ENCODE data around the gene PTPN12. TPM values are rescaled to one million over a fixed set of nuclear protein-coding genes. Genes with fewer than 3 reads are reported as not detected.

Gene PTPN12
- total and polyA plus RNA-seq, 4 donors: 75.9 to 338 (median 85.8) TPM

DNA sequence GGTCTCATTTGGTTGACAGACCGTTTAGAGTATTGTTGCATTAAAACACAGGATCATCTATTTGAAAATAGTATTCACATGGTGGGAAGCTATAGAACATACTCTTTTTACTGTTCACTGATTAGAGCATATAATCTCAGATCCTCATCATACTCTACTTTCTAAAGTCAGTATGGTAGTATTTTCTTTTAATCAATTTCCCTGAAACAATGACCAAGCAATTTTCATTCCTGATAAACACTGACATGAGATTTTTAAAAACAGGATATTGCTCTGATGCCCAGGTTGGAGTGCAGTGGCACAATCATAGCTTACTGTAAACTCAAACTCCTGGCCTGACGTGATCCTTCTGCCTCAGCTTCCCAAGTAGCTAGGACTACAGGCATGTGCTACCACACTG is 63.9 kb downstream of the PTPN12 start:
- TF ChIP-seq, protein P1, sequence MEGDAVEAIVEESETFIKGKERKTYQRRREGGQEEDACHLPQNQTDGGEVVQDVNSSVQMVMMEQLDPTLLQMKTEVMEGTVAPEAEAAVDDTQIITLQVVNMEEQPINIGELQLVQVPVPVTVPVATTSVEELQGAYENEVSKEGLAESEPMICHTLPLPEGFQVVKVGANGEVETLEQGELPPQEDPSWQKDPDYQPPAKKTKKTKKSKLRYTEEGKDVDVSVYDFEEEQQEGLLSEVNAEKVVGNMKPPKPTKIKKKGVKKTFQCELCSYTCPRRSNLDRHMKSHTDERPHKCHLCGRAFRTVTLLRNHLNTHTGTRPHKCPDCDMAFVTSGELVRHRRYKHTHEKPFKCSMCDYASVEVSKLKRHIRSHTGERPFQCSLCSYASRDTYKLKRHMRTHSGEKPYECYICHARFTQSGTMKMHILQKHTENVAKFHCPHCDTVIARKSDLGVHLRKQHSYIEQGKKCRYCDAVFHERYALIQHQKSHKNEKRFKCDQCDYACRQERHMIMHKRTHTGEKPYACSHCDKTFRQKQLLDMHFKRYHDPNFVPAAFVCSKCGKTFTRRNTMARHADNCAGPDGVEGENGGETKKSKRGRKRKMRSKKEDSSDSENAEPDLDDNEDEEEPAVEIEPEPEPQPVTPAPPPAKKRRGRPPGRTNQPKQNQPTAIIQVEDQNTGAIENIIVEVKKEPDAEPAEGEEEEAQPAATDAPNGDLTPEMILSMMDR (IDR thresholded peaks at IDR 0.05; ENCODE audit: control extremely low read depth, extremely low read depth): no peak
- Histone ChIP-seq H3K9me3 (ENCODE audit: control insufficient read depth in 4 of 4, insufficient read depth in 3 of 4, low read length in 3 of 4) (no peaks in the 10 kb centered on the region), H3K4me3 (no peak overlapping the region), H3K4me1 (ENCODE audit: control insufficient read depth in 5 of 5, insufficient read depth in 5 of 5, low read length in 5 of 5) (no peaks in the 10 kb centered on the region), H3K27ac (ENCODE audit: low read depth in 1 of 2, low read length in 1 of 2) (no peak overlapping the region), H3K27me3 (ENCODE audit: control insufficient read depth in 3 of 3, insufficient read depth in 3 of 3, low read length in 2 of 3) (no peaks in the 10 kb centered on the region), H3K9ac (ENCODE audit: insufficient read depth in 1 of 2, low read length in 2 of 2) (no peak overlapping the region), H3K36me3 (ENCODE audit: control insufficient read depth in 4 of 4, insufficient read depth in 4 of 4, low read length in 4 of 4) (peaks cover 7 to 18% (median 14%) of the 10 kb centered on the region in 4 donors)
- DNase-seq (no peak), ATAC-seq (ENCODE audit: insufficient read depth, low FRiP score) (no peak)
- 57 to 70% methylated on average over 2 of the region's 2 CpGs for WGBS, 2 donors

- TF ChIP-seq, protein P1 (IDR thresholded peaks at IDR 0.05; ENCODE audit: control extremely low read depth, extremely low read depth): no peak
- DNase-seq (no peak), ATAC-seq (ENCODE audit: insufficient read depth, low FRiP score) (no peak)
- Histone ChIP-seq H3K27me3 (ENCODE audit: control insufficient read depth in 3 of 3, insufficient read depth in 3 of 3, low read length in 2 of 3) (no peaks in the 10 kb centered on the region), H3K27ac (ENCODE audit: low read depth in 1 of 2, low read length in 1 of 2) (no peak overlapping the region), H3K4me1 (ENCODE audit: control insufficient read depth in 5 of 5, insufficient read depth in 5 of 5, low read length in 5 of 5) (no peaks in the 10 kb centered on the region), H3K9ac (ENCODE audit: insufficient read depth in 1 of 2, low read length in 2 of 2) (no peak overlapping the region), H3K36me3 (ENCODE audit: control insufficient read depth in 4 of 4, insufficient read depth in 4 of 4, low read length in 4 of 4) (peaks cover 7 to 14% (median 9%) of the 10 kb centered on the region in 4 donors), H3K4me3 (no peak overlapping the region), H3K9me3 (ENCODE audit: control insufficient read depth in 4 of 4, insufficient read depth in 3 of 4, low read length in 3 of 4) (no peaks in the 10 kb centered on the region)
Measured at GRCh38 chr7:77606562-77606961, 69.5 kb downstream of the PTPN12 start.

GRCh38 chr7:77619314-77619713 is 82.2 kb downstream of the PTPN12 start:
- H3K9ac ChIP-seq (ENCODE audit: insufficient read depth in 1 of 2, low read length in 2 of 2): no peak overlapping the region
- peaks cover 12 to 46% (median 22%) of the 10 kb centered on the region in 4 donors for H3K36me3 ChIP-seq (ENCODE audit: control insufficient read depth in 4 of 4, insufficient read depth in 4 of 4, low read length in 4 of 4)
- 93 to 95% methylated on average over 4 of the region's 4 CpGs for WGBS, 2 donors
- DNase-seq (no peak), ATAC-seq (ENCODE audit: insufficient read depth, low FRiP score) (no peak)
- H3K4me1 ChIP-seq (ENCODE audit: control insufficient read depth in 5 of 5, insufficient read depth in 5 of 5, low read length in 5 of 5): peaks cover 0 to 2% (median 0%) of the 10 kb centered on the region in 5 donors
- no peak overlapping the region for H3K27ac ChIP-seq (ENCODE audit: low read depth in 1 of 2, low read length in 1 of 2)
- H3K4me3 ChIP-seq: no peak overlapping the region
- H3K27me3 ChIP-seq (ENCODE audit: control insufficient read depth in 3 of 3, insufficient read depth in 3 of 3, low read length in 2 of 3): no peaks in the 10 kb centered on the region
- TF ChIP-seq, protein P1 (IDR thresholded peaks at IDR 0.05; ENCODE audit: control extremely low read depth, extremely low read depth): no peak
- H3K9me3 ChIP-seq (ENCODE audit: control insufficient read depth in 4 of 4, insufficient read depth in 3 of 4, low read length in 3 of 4): no peaks in the 10 kb centered on the region
